Activated CD8-positive, alpha-beta memory T cell treated with anti-CD3 and anti-CD28 coated beads, Interleukin-2, amount 10 ng/mL, durations not matched to agents 7 days and 5 days (primary cell): ENCODE data around the gene PRRT4. TPM values are rescaled to one million over a fixed set of nuclear protein-coding genes. Genes with fewer than 3 reads are reported as not detected.
A peak's percentile ranks its signal among the peaks of the same experiment; 100 is the strongest.

Experiments
- ATAC-seq: fragments of 150-1000 bp; cut with Tn5 transposase; one replicate; pipeline ENCODE4 v1.10.0; 2021; ENCODE audit warnings: moderate library complexity
- CTCF ChIA-PET: fragments of 350-600 bp; sonication (Branson Sonifier 250); formaldehyde crosslinking; loops from one replicate; lab custom pipeline; 2021; ENCODE audit warnings: antibody characterized with exemption; lab: Charles Lee
- DNase-seq: peaks from one replicate; pipeline ENCODE4 v3.0.0-alpha.2; 2020
- H3K27ac Mint-ChIP-seq: one replicate; pipeline ENCODE4 v1.8.0; 2021; ENCODE audit warnings: mild to moderate bottlenecking, mixed read lengths
- H3K27me3 Mint-ChIP-seq: one replicate; pipeline ENCODE4 v1.8.0; 2021; ENCODE audit warnings: mixed read lengths
- H3K36me3 Mint-ChIP-seq: one replicate; pipeline ENCODE4 v1.8.0; 2021; ENCODE audit warnings: mild to moderate bottlenecking, mixed read lengths
- H3K4me1 Mint-ChIP-seq: one replicate; pipeline ENCODE4 v1.8.0; 2021; ENCODE audit warnings: mixed read lengths
- H3K4me3 Mint-ChIP-seq: one replicate; pipeline ENCODE4 v1.8.0; 2021; ENCODE audit warnings: mild to moderate bottlenecking, moderate library complexity, mixed read lengths
- H3K9me3 Mint-ChIP-seq: one replicate; pipeline ENCODE4 v1.8.0; 2022; ENCODE audit warnings: low read depth, mixed read lengths
- total RNA-seq, 2 experiments: library from RNA; stranded (reverse); gene quantifications; one replicate each; pipeline ENCODE4 v1.2.3, GENCODE V29; 2021

Gene PRRT4
- total RNA-seq, 2 experiments from 2014 or later = 0.18 TPM; not detected in 1

- Mint-ChIP-seq H3K9me3 (no peaks in the 10 kb centered on the region), H3K36me3 (no peaks in the 10 kb centered on the region), H3K4me3 (no peak overlapping the region), H3K27me3 (peaks cover 4% of the 10 kb centered on the region), H3K27ac (no peak overlapping the region), H3K4me1 (no peaks in the 10 kb centered on the region)
- no peak for DNase-seq
- CTCF ChIA-PET = interaction anchor here (0.6 to 8.5 kb wide), 8 partner anchors 8 to 244 kb away, joined by 3 to 48 read pairs (median 8); no protein-coding TSS in a partner anchor
- no peak for ATAC-seq
These were observed 18.5 kb upstream of the PRRT4 start for GRCh38 chr7:128379900-128380479.

- CTCF ChIA-PET = interaction anchor here (0.7 to 8.5 kb wide), 5 partner anchors 9 to 31 kb away, joined by 3 to 48 read pairs (median 4); no protein-coding TSS in a partner anchor
- ATAC-seq (no peak), DNase-seq (no peak)
- H3K9me3 Mint-ChIP-seq = no peaks in the 10 kb centered on the region
- H3K4me1 Mint-ChIP-seq = no peaks in the 10 kb centered on the region
- H3K27ac Mint-ChIP-seq = no peak overlapping the region
- no peak overlapping the region for H3K4me3 Mint-ChIP-seq
- peaks cover 10% of the 10 kb centered on the region for H3K27me3 Mint-ChIP-seq
- no peaks in the 10 kb centered on the region for H3K36me3 Mint-ChIP-seq
These were observed 17.1 kb upstream of the PRRT4 start for GRCh38 chr7:128378637-128379036.

- H3K27ac Mint-ChIP-seq = no peak overlapping the region
- CTCF ChIA-PET = interaction anchor here (8.5 kb wide), 1 partner anchor 12 kb away, joined by 48 read pairs; no protein-coding TSS in a partner anchor
- ATAC-seq (no peak), DNase-seq (no peak)
- no peaks in the 10 kb centered on the region for H3K9me3 Mint-ChIP-seq
- H3K4me1 Mint-ChIP-seq = no peaks in the 10 kb centered on the region
- peaks cover 20% of the 10 kb centered on the region for H3K27me3 Mint-ChIP-seq
- no peak overlapping the region for H3K4me3 Mint-ChIP-seq
- no peaks in the 10 kb centered on the region for H3K36me3 Mint-ChIP-seq
These were observed 14.6 kb upstream of the PRRT4 start for GRCh38 chr7:128376077-128376476.

DNA sequence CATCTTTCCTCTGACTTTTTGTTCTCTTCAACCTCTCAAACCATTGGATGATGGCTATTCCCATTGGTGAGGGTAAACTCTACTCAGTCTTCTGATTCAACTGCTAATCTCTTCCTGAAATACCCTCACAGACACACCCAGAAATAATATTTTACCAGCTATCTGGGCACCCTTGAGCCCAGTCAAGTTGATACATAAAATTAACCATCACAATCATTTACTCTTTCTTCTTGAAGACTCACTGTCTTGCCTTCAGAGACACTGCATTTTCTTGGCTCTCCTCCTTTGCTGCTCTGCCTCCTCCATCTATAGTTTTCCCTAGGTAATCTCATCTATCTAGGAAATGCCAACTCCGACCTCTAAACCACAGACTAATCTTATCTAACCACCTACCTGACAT lies 12.6 kb upstream of the PRRT4 start:
- no peaks in the 10 kb centered on the region for H3K4me1 Mint-ChIP-seq
- no peaks in the 10 kb centered on the region for H3K36me3 Mint-ChIP-seq
- H3K27me3 Mint-ChIP-seq = peaks cover 23% of the 10 kb centered on the region
- no peak for DNase-seq
- ATAC-seq = no peak
- no peak overlapping the region for H3K27ac Mint-ChIP-seq
- no peaks in the 10 kb centered on the region for H3K9me3 Mint-ChIP-seq
- H3K4me3 Mint-ChIP-seq = no peak overlapping the region
- CTCF ChIA-PET = interaction anchor here (0.6 to 8.5 kb wide), 6 partner anchors 8 to 704 kb away, joined by 3 to 48 read pairs (median 4); no protein-coding TSS in a partner anchor

DNA sequence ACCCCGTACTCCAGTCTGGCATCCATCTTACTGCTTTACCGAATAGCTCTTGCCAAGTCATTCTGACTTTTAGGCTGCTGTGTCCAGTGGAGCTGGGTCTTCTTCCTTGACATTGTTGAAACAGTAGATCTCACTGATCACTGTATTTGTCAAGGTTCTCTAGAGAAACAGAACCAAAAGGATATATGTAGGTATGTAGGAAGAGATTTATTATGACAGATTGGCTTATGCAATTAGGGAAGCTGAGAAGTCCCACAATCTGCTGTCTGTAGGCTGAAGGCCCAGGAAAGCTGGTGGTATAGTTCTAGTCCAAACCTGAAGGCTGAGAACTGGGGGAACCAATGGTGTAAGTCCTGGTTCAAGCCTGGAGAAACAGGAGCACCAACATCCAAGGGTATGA lies 12.1 kb upstream of the PRRT4 start:
- H3K9me3 Mint-ChIP-seq = no peaks in the 10 kb centered on the region
- CTCF ChIA-PET = interaction anchor here (0.8 to 8.5 kb wide), 5 partner anchors 8 to 238 kb away, joined by 3 to 48 read pairs (median 4); no protein-coding TSS in a partner anchor
- no peak overlapping the region for H3K27ac Mint-ChIP-seq
- DNase-seq (no peak), ATAC-seq (no peak)
- H3K27me3 Mint-ChIP-seq = peaks cover 23% of the 10 kb centered on the region
- H3K36me3 Mint-ChIP-seq = no peaks in the 10 kb centered on the region
- H3K4me1 Mint-ChIP-seq = no peaks in the 10 kb centered on the region
- H3K4me3 Mint-ChIP-seq = no peak overlapping the region

- H3K9me3 Mint-ChIP-seq = no peaks in the 10 kb centered on the region
- CTCF ChIA-PET = interaction anchor here (3.7 kb wide), 1 partner anchor 11 kb away, joined by 11 read pairs; no protein-coding TSS in a partner anchor
- H3K27ac Mint-ChIP-seq = no peak overlapping the region
- H3K36me3 Mint-ChIP-seq = no peaks in the 10 kb centered on the region
- ATAC-seq (no peak), DNase-seq (no peak)
- H3K27me3 Mint-ChIP-seq = peaks cover 41% of the 10 kb centered on the region
- no peaks in the 10 kb centered on the region for H3K4me1 Mint-ChIP-seq
- no peak overlapping the region for H3K4me3 Mint-ChIP-seq
These were observed 9.0 kb upstream of the PRRT4 start for GRCh38 chr7:128370491-128370890.

DNA sequence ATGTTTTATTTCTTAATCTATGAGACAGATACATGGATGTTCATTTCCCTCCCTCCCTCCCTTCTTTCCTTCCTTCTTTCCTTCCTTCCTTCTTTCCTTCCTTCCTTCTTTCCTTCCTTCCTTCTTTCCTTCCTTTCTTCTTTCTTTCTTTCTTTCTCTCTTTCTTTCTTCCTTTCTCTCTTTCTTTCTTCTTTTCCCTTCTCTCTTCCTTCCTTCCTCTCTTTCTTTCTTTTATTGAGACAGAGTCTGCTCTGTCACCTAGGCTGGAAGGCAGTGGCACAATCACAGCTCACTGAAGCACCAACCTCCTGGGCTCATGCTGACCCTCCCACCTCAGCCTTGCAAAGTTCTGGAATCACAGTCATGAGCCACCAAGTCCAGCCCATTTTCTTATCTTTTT lies 5.5 kb upstream of the PRRT4 start:
- Mint-ChIP-seq H3K27ac (no peak overlapping the region), H3K4me1 (peaks cover 8% of the 10 kb centered on the region), H3K4me3 (no peak overlapping the region), H3K36me3 (no peaks in the 10 kb centered on the region), H3K27me3 (peaks cover 65% of the 10 kb centered on the region), H3K9me3 (no peaks in the 10 kb centered on the region)
- no peak for ATAC-seq
- CTCF ChIA-PET = interaction anchor here (1.5 kb wide), 1 partner anchor 20 kb away, joined by 8 read pairs; no protein-coding TSS in a partner anchor
- DNase-seq = no peak

DNA sequence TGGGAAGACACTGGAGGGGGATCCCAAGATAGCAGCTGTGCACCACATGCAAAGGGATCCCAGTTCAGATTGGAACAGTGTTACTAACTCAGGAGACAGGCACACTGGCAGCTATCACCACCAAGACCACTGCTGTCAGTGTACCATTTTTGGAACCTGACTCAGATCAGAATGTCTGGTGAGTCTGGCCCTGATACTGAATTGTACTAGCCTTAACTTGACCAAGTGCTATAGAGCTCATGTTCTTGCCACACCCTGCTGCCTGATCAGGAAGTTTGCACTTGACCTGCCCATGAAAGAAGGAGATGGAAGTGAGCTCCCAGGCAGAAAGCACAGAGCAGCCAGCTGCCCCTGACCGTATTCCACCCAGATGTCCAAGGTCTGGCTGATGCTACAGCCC lies 4.8 kb upstream of the PRRT4 start:
- CTCF ChIA-PET = interaction anchor here (1.4 kb wide), 1 partner anchor 11 kb away, joined by 3 read pairs; no protein-coding TSS in a partner anchor
- Mint-ChIP-seq H3K4me1 (peaks cover 11% of the 10 kb centered on the region), H3K9me3 (no peaks in the 10 kb centered on the region)

GRCh38 chr7:128365432-128365831 lies 3.9 kb upstream of the PRRT4 start:
- no peaks in the 10 kb centered on the region for H3K9me3 Mint-ChIP-seq
- DNase-seq = no peak
- H3K4me1 Mint-ChIP-seq = peaks cover 18% of the 10 kb centered on the region
- H3K4me3 Mint-ChIP-seq = no peak overlapping the region
- CTCF ChIA-PET = interaction anchor here (1.3 to 1.6 kb wide), 4 partner anchors 11 to 32 kb away, joined by 3 read pairs; partner anchors contain the start of gene RBM28
- no peaks in the 10 kb centered on the region for H3K36me3 Mint-ChIP-seq
- no peak for ATAC-seq
- H3K27ac Mint-ChIP-seq = no peak overlapping the region
- H3K27me3 Mint-ChIP-seq = peaks cover 68% of the 10 kb centered on the region

More for the DNA sequence above, 4.8 kb upstream of the PRRT4 start:
- Mint-ChIP-seq H3K27ac (no peak overlapping the region), H3K36me3 (no peaks in the 10 kb centered on the region), H3K27me3 (peaks cover 66% of the 10 kb centered on the region), H3K4me3 (no peak overlapping the region)
- DNase-seq (no peak), ATAC-seq (no peak)

DNA sequence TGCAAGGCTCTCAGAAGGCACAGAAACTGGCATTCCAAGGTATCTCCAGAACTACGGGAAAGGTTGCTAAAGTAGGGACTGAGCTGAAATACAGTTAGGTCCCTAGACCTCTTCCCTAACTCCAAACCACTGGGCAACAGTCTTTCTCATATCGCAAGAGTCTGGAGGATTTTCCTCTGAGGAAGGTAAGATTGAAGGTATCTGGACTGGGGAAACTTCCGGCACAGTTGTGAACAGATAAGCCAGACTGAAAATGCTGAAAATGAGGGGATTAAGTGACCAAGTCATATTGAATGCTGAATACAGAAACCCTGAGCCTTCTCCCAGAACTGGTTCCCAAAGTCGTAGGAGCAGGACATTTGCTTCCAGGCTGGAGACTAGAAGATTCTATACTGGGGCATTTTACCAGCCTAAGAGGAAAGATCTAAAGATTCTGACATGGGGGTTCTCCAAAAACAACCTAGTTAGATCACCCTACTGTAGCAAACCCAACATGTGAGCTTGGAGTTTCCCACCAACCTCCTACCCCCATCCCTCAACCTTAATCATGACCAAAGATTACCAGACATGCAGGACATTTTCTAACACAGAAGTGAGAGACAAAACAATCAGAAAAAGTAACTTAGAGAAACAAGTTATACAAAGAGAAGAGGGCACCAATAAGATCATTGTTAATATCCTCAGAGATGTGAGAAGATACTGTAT lies 2.8 kb upstream of the PRRT4 start:
- no peak for DNase-seq
- Mint-ChIP-seq H3K27ac (no peak overlapping the region), H3K9me3 (no peaks in the 10 kb centered on the region), H3K4me3 (no peak overlapping the region), H3K4me1 (peaks cover 18% of the 10 kb centered on the region), H3K36me3 (no peaks in the 10 kb centered on the region), H3K27me3 (peaks cover 76% of the 10 kb centered on the region)
- ATAC-seq = no peak
- CTCF ChIA-PET = interaction anchor here (1.3 to 1.6 kb wide), 3 partner anchors 20 to 34 kb away, joined by 3 read pairs; partner anchors contain the start of gene RBM28

GRCh38 chr7:128363261-128363721 lies 1.8 kb upstream of the PRRT4 start:
- ATAC-seq = no peak
- Mint-ChIP-seq H3K27ac (no peak overlapping the region), H3K4me3 (no peak overlapping the region), H3K9me3 (no peaks in the 10 kb centered on the region), H3K4me1 (peaks cover 18% of the 10 kb centered on the region), H3K36me3 (no peaks in the 10 kb centered on the region), H3K27me3 (peaks cover 84% of the 10 kb centered on the region)
- CTCF ChIA-PET = interaction anchor here (0.9 to 2.6 kb wide), 4 partner anchors 16 to 29 kb away, joined by 3 to 11 read pairs (median 3); no protein-coding TSS in a partner anchor
- DNase-seq = no peak

DNA sequence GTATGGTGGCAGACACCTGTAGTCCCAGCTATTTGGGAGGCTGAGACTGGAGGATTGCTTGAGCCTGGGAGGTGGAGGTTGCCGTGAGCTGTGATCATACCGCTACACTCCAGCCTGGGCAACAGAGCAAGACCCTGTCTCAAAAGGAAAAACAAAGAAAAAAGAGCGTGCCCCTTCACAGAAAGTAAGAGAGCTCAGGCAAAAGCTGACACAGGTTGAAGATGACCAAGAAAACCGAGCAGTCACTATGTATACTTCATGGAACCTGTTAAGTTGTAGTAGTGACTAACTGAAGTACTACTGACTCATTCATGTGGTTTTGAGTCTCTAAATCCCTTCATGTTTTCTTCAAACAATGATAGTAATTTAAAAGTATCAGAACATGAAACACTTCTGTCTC lies 1.2 kb upstream of the PRRT4 start:
- CTCF ChIA-PET = interaction anchor here (0.8 to 2.6 kb wide), 7 partner anchors 15 to 28 kb away, joined by 3 to 11 read pairs (median 3); no protein-coding TSS in a partner anchor
- peaks cover 18% of the 10 kb centered on the region for H3K4me1 Mint-ChIP-seq
- DNase-seq (no peak), ATAC-seq (peak; percentile 27)
- H3K36me3 Mint-ChIP-seq = no peaks in the 10 kb centered on the region
- H3K4me3 Mint-ChIP-seq = no peak overlapping the region
- no peak overlapping the region for H3K27ac Mint-ChIP-seq
- H3K9me3 Mint-ChIP-seq = no peaks in the 10 kb centered on the region
- H3K27me3 Mint-ChIP-seq = peaks cover 89% of the 10 kb centered on the region

DNA sequence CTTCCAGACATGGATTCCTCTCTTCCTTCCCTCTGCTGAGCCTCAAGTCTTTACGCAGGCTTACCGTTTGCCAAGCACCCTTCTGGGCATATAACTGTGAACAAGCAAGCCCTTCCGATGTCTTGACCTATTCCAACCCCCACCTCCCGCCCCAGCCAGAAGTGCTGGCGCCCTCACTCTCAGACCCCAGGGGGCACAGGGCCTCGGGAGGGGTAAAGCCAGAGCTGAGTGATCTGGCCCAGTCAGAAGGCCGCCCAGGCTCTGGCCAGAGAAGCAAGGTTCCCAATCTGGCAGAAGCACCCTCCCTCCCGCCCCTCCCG lies 1.2 kb downstream of the PRRT4 start:
- no peaks in the 10 kb centered on the region for H3K9me3 Mint-ChIP-seq
- H3K27me3 Mint-ChIP-seq = peaks cover 68% of the 10 kb centered on the region
- H3K4me1 Mint-ChIP-seq = peaks cover 23% of the 10 kb centered on the region
- no peaks in the 10 kb centered on the region for H3K36me3 Mint-ChIP-seq
- H3K4me3 Mint-ChIP-seq = no peak overlapping the region
- DNase-seq (no peak), ATAC-seq (no peak)
- CTCF ChIA-PET = no interaction called here
- no peak overlapping the region for H3K27ac Mint-ChIP-seq
